Measurements from ENCODE around the gene YBEY.

GRCh38 chr21:46285206-46285661, 908 bp upstream of the YBEY start, which contains the start of gene MCM3AP:
- TF ChIP-seq CTCF (tag by site-specific recombination; IDR thresholded peaks at IDR 0.05) (no peak), ZSCAN30 (tag by site-specific recombination; IDR thresholded peaks at IDR 0.05) (no peak), ZNF274 (IDR thresholded peaks at IDR 0.05; ENCODE audit: low read length) (no peak), ZNF274 (tag by site-specific recombination; IDR thresholded peaks at IDR 0.05; ENCODE audit: borderline replicate concordance) (no peak), ZNF792 (tag by site-specific recombination; IDR thresholded peaks at IDR 0.05) (no peak), ZNF138 (tag by site-specific recombination; IDR thresholded peaks at IDR 0.05; ENCODE audit: borderline replicate concordance) (no peak), HOXD13 (CRISPR knock-in tag; IDR thresholded peaks at IDR 0.05; ENCODE audit: borderline replicate concordance) (no peak), ZNF302 (tag by site-specific recombination; IDR thresholded peaks at IDR 0.05; ENCODE audit: low read depth) (no peak), ZNF266 (tag by site-specific recombination; IDR thresholded peaks at IDR 0.05; ENCODE audit: low read depth) (no peak), ZBTB21 (tag by site-specific recombination; IDR thresholded peaks at IDR 0.05) (no peak), ZSCAN23 (tag by site-specific recombination; IDR thresholded peaks at IDR 0.05) (no peak), ZNF394 (tag by site-specific recombination; IDR thresholded peaks at IDR 0.05; ENCODE audit: borderline replicate concordance) (no peak), ZNF558 (tag by site-specific recombination; IDR thresholded peaks at IDR 0.05) (no peak), MYNN (tag by site-specific recombination; IDR thresholded peaks at IDR 0.05; ENCODE audit: borderline replicate concordance) (no peak)
